ENCODE results near the gene TECTA.
A peak's percentile ranks its signal among the peaks of the same experiment; 100 is the strongest.
"Not testable (repeated sequence)": the region's sequence is repeated elsewhere in the genome, so short reads cannot be mapped to it uniquely, and the experiment has no call there.

TECTA gene

DNA sequence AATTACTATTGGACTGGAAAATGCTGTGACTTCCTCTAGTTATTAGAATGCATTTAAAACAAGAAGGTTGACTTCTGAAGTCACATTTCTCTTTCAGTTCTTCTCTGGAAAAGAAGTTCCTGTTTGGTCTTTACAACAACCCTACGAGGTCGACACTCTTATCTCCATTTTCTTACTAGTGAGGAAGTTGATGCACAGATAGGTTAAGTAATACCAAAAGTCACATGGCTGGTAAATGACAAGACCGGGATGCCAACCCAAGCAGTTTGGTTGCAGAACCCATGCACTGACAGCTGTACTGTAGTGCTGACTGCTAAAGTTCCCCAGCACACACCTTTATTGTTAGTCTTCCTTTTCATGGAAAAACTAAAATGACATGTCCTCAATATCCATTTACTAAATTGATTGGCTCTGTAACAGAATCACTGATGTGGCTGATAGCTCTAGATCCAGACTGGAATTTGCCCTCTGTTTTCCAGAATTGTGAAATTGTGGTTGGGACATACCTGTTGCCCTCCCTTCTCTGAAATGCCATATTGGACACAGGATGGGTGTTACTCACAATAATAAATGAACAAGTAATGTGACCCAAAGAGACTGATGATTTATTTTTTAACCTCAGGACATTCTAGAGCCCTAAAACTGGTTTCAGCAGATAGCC is 9.4 kb upstream of the TECTA start:
- peak; percentile 94 for DNase-seq

DNA sequence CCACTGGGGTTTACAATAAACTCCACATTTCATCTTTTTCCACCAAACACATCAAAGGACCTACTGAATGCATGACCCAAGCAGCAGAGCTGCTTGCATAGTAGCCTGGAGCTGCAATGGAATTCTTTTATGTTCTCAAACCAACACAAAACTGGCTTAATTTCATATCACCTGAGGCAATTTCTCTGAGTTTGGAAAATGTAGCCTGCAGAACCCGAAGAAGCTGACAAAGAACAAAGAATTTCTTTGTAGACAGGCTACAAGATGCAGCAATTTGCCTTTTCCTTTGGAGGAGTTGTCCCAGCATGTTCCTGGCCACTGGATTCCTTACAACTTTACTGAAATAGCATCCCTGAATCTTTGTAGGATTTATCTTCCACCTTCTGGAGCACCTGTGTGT is 5.5 kb upstream of the TECTA start:
- DNase-seq, result no peak

DNA sequence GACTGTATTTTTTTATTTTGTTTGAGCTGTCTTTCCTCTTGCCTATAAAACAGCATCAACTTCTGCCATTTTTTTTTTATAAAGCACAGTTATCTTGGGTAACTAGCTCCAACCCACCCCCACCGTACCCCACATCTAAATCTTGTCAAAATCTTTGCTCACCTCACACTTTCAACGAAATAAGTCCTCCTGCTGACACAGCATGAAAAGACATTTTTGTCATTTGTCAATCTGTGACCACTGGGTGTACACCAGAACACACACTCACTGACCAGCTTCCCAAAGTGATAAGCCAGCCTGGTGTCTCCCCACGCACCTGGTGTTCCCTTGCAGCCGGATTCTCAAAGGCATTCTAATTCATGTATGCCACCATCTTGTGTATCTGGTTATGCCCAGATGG is 1.7 kb upstream of the TECTA start:
- DNase-seq, result no peak

DNA sequence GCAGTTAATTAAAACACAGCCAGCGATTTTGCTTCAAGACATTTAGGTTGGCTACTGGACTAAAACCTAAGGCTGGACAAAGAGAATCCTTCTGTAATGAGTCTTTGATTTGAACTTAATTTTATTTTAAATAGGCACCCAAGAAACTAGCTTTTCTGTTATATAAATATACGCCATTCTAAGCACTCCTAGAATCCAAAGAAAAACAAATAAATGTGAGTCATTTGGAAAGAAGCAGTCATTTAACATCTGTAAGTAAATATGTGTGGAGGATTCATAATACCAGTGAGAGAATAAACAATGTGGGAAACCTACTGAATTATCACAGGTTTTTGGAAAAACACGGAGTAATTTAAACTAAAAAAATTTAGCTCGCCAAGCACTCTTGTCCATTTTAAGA is 1.2 kb upstream of the TECTA start:
- DNase-seq, result no peak

DNA sequence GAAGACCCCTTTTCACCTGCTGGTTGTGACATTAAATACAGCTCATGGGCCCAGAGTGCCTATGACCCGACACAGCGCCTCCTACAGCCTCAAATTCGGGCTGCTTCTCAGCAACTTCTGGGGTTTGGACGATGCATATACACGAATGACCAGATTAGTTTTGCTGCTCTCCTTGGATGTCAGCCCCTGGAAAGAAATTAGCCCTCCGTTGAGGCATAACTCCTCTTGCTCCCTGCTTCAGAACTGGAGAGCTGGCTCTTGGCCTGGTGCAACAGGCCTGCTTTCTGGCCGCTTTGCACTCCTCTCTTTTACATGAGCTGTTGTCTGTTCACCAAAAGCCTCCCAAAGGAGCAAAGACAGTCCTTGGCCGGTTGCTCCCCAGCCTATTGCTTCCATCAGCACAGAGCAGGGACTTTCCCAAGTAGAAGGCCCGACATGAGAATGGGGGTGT is 3.3 kb downstream of the TECTA start:
- DNase-seq, result no peak

DNA sequence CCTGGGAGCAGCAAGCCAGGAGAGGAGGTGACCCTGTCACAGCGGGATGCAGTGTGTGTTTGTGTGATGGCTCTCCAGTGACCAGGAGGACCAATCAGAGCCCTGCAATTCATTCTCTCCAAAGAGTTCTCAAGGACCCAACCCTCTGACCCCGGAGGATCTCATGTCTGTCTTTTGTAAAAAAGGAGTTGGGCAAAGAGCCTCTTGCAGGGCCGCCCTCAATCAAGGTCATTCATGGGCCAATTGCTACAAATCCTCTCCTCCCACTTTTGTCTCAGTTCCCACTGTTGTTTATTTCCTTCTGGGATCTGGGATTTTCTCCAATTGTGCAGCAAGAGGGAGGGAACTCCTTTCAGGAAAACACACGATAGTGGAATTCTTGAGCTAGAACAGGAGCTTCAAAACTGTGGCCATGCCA is 4.0 kb downstream of the TECTA start:
- DNase-seq, result no peak

DNA sequence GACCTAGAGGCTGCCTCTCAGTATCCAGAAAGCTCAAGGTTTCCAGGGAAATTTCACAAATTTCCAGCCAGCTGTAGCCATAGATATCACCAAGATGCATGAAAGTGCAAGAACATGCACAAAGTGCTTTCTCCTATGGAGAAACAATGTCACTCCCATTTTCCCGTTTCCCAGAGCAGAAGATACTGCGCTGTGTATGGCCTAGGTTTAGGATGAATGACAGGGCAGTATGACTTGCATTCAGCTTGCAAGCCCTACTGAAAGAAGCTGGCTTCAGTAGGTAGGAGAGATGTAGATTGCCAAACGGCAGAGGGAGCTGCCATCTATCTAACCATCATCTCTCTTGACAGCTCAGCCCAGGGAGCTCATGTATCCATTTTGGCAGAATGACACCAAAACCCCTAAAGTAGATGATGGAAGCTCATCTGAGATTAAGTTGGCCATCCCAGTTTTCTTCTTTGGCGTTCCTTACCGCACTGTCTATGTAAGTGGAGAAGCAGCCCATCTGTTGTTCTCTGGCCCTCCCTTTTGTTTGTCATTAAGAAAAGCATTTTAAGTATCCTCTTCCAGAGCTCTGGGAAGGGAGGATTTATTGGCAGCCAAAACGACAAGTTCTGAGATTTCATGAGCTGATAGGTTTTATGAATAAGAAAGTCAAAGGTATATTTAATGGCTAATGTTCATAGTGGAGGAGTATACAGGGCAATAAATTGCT is 4.6 kb downstream of the TECTA start:
- no peak for DNase-seq

DNA sequence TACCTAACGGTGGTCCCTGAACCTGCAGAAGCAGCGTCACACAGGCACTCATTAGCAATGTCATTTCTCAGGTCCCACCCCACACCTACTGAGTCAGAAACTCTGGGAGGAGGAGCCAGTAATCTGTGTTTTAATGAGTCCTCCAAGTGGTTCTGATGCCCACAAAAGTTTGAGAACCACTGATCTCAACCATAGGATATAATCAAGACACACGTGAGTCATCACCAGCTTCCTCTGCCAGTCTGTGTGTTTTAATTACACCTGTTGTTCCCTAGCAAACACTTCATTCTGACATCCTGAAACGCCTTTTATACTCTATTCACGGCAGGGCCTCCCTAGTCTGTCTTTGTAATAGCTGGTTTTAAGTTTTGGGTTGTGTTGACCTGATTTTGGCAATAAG is 5.8 kb downstream of the TECTA start:
- DNase-seq, result no peak

DNA sequence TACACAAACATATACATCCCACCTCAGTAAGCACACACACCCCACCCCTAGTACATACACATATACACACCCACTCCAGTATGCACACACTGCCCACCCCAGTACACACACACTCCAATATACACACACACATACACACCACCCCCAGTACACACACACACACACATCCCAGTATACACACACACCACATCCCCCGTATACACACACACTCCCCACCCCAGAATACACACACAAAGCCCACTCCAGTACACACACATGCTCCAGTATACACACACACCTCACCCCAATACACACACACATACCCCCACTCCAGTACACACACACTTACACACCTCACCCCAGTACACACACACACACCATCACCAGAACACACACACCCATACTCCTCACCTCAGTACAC is 7.4 kb downstream of the TECTA start:
- DNase-seq, result no peak

DNA sequence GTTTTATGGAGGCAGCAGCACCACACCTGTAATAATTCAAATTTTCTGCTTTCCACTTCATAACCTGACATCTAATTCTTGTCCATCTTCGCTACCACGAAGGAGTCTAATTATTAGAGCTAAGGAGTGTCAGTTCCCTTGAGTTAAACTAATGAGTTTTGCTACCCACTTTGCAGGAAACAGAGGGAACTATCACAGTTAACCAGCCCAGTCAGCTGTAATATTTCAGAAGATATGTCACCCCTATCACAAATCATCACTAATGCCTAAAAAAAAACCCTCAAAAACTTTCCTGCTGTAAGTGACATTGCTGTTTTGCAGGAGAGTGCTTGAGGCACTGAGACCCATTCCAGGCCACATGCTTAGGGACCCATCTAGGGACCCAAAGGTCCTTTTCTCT is 8.4 kb downstream of the TECTA start:
- DNase-seq, result no peak

DNA sequence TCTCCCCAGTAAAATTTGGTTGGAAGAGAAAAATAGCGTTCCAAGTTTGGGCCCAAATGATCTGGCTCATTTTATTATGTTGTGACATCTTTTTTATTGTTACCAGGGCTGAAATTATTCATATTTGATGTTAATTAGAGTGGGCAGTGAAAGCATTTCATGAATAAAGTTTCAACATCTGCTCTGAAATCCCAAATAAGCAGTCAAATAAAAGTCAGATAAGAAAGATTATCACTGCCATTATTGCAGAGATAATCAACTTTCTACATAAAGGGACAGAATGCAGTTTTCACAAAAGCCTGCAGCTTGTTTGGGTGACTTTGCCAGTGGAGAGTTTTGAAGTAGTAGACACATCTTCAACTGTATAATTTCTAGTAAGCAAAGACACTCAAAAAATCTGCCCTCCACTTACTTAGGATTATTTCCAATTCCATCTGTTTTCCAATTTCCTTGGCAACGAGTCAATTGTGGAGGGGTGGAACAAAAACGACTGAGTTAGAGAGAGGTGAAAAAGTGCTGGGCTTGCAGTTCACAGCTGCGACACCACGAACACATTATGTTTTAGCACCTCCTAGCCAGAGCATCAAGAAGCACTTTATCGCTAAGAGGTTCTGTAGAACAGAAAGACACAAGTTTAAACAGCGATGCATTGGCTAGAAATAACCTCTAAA is 9.0 kb downstream of the TECTA start:
- DNase-seq, result no peak

DNA sequence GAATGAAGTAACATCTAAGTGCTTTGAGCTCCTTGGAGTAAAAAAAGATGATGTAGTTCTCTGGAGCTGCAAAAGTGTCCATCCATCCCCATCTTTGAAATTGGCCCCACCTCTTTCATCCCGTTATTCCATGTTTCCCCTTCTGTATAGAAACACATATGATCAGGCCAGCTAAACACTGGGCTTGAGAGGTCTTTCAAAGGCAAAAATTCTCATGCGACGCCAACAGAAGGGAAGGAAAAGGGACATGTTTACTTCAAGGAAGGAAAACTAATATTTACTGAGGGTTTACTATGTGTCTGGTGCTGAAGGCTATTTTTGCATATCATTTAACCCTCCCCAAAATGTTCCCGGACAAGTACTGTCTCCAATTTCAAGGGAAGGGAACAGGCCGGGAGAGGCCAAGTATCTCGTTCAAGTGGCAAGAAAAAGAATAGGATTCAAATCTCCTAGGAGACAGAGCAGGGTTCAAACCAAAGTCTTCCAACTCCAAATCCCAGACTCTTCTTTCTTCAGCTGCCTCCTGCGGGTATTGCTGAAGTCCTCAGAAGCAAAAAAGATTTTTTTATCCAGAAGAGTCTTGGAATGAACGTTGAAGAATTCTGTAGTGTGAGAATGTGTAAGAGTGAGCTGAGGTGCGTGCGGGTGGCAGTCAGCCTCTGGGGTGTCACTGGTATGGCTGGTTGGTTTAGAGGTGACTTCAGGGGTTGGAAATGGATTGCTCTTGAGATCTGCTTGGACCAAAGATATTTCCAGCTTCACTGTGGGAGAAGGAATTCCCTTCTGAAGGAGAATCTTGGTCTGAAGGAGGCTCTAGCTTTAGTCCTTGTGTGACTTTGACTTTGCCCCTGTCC is 10.1 kb downstream of the TECTA start:
- no peak for DNase-seq

DNA sequence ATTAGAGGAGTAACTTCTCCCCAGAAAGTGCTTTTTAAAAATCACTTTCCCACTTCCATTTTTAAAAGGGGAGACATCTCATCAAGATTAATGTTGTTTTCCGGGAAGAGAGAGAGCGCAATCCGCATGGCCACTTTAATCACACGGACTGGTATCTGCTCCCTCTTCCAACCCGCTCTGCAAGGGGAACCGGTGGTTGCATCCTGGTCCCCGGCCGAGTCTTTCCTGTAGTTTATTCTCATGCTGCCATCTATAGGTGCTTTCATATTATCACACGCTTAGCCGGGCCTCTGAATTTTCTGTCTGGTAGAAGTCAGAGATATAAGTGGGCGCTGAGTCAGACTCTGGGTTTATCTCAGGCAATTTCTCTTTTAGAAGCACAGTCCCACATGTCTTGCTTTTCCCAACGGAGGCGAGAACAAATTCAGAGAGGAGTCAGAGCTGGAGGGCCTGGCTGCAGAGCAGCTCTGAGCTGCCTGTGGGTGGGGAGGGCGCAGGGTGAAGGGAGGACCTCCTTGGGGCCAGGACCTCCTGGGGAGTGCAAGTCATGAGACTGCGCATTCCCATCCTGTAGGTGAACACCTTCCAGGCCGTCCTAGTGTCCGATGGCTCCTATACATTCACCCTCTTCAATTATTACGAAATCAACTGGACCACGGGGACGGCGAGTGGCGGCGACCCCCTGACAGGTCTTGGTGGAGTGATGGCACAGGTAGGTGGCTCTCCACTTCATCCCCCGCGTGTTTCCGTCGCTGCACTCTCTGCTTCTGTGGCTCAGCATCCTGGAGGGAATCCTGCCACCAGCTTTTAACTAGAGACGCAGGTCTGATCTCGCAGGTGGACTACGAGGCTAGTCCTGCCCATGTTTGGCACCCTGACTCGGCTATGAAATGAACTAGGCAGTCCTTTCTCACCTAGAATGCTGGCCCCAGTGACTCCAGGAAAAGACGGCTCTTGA is 11.7 kb downstream of the TECTA start:
- DNase-seq, result peak; percentile 71

DNA sequence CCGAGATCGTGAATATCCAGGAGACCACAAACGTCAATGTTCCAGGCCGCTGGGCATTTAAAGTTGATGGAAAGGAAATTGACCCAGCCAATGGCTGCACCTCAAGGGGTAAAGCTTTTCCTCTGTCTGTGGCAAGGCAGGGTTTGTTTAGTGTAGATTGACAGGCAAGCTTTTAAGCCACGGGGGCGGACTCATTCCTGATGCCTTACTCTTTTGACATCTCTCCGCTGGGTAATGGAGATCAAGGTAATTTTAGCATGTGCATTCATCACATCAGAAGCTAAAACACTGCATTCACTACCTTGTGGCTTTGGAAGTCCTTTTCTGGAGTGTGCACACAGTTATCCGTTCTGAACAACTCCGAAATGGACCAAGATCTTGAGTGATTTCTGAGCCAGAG is 12.6 kb downstream of the TECTA start:
- no peak for DNase-seq

DNA sequence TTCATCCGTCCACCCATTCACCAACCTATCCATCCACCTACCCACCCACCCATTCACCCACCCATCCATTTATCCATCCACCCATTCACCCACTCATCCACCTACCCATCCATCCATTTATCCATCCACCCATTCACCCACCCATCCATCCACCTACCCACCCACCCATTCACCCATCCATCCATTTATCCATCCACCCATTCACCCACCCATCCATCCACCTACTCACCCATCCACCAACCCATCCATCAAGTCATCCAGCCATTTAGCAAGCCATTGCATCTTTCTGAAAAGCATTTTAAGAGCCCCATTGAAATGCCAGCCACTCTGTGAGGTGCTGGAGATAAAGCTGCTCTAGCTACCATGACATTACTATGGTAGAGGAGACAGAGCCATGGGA is 14.0 kb downstream of the TECTA start:
- not testable (repeated sequence) for DNase-seq

DNA sequence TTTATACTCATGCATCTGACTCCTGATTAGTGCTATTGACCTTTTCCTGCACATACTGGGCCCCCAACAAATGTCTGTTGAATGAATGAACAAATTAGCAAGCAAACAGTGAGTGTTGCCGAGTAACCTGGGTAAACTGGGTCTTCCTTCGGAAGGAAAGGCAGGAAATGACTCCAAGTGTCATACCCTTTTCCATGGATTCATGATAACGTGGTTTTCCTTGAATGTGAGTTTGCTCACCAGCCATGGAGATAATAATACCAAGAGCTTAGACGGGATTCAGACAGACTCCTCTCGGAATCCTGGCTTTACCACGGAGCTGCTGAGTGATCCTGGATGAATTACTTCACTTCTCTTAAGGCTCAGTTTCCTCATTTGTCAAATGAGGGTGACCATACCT is 16.7 kb downstream of the TECTA start:
- no peak for DNase-seq

DNA sequence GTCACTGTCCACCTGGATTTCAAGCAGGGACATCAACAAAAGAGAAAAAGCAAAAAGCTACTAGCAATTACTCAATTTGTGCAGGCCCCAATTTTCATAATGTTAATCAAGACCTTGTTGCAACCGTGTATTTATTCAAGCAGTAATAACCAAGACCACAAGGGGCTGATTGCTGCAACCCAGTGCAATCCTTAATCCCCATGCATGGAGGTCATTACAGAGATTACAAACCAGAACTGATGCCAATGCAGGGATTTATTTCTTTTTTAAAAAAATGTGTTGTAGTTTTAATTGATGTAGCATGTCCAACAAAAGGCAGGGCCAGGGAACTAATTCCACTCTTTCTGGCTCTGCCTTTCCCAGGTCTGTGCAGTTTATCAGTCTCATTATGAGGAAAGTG is 18.4 kb downstream of the TECTA start:
- no peak for DNase-seq

DNA sequence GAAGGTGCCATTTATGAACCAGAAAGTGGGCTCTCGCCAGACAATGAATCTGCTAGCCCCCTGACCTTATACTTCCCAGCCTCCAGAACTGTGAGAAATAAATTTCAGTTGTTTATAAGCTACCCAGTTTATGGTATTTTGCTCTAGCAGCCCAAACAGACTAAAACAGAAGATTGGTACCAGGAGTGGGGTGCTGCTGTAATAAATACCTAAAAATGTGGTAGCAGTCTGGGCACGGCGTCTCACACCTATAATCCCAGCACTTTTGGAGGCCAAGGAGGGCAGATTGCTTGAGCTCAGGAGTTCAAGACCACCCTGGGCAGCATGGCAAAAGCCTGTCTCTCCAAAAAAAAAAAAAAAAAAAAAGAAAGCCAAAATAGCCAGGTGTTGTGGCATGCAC is 21.3 kb downstream of the TECTA start:
- DNase-seq, result no peak

DNA sequence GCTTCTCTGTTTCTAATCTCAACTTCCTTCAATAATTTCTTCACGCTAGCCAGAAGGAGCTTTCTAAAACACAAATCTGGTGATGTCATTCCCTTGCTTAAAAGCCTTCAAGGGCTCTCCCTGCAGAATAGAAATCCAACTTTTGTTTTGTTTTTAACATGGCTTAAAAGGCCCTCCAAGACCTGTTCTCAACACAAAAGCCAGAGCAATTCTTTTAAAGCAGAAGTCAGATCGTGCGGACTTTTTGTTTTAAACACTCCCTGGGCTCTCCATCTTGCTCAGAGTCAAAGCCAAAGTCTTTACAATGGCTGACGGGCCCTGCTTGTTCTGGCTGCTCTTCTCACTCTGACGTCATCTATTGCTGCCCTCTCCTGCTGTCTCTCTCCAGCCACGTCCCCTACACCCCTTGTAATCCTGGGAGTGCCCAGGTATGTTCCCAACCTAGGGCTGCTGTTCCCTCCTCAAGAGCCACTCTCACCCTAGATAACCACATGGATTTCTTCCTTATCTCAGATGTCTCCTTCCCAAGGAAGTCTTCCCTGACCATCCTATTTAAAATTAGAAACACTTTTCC is 22.5 kb downstream of the TECTA start:
- no peak for DNase-seq

DNA sequence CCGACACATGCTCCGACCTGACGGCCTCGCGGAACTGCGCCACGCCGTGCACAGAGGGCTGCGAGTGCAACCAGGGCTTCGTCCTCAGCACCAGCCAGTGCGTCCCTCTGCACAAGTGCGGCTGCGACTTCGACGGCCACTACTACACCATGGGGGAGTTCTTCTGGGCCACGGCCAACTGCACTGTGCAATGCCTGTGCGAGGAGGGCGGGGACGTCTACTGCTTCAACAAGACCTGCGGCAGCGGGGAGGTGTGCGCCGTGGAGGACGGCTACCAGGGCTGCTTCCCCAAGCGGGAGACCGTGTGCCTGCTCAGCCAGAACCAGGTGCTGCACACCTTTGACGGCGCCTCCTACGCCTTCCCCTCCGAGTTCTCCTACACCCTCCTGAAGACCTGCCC is 26.8 kb downstream of the TECTA start:
- DNase-seq, result no peak

All from MV-4-11 (cell line).